GM23338 (cell line): ENCODE measurements around the gene PRKCG. TPM values are rescaled to one million over a fixed set of nuclear protein-coding genes. Genes with fewer than 3 reads are reported as not detected.
"Not testable (repeated sequence)": the region's sequence is repeated elsewhere in the genome, so short reads cannot be mapped to it uniquely, and the experiment has no call there.

Source experiments
- ATAC-seq: fragments of 200-7000 bp; cut with Tn5 transposase; 3 replicates; pipeline ENCODE4 v1.9.1; 2020
- DNase-seq: peaks from one replicate; pipeline ENCODE4 v3.0.0-alpha.2; 2015; ENCODE audit warnings: low spot score
- H2AFZ ChIP-seq: fragments of 200-600 bp; sonication (generic); 2 replicates; pipeline ENCODE4 v1.8.0; 2016; ENCODE audit warnings: antibody characterized with exemption, mild to moderate bottlenecking, moderate library complexity
- H3F3A ChIP-seq: fragments of 200-600 bp; sonication (generic); replicated peaks from 2 replicates; pipeline ENCODE4 v1.8.0; 2017; ENCODE audit warnings: antibody characterized with exemption, mixed run types, low read depth
- H3K27ac ChIP-seq: fragments of 200-600 bp; sonication (generic); 2 replicates; pipeline ENCODE4 v1.6.1; 2016; ENCODE audit warnings: low read depth
- H3K27me3 ChIP-seq: fragments of 200-600 bp; sonication (generic); 2 replicates; pipeline ENCODE4 v1.8.0; 2016; ENCODE audit warnings: mild to moderate bottlenecking, mixed run types, moderate library complexity; ENCODE audit not compliant: insufficient read depth
- H3K36me3 ChIP-seq: fragments of 200-600 bp; sonication (generic); 2 replicates; pipeline ENCODE4 v1.8.0; 2016; ENCODE audit warnings: mild to moderate bottlenecking; ENCODE audit not compliant: insufficient read depth
- H3K4me1 ChIP-seq: fragments of 200-600 bp; sonication (generic); 2 replicates; pipeline ENCODE4 v1.8.0; 2016; ENCODE audit warnings: mild to moderate bottlenecking, moderate library complexity; ENCODE audit not compliant: insufficient read depth
- H3K4me2 ChIP-seq: fragments of 200-600 bp; sonication (generic); 2 replicates; pipeline ENCODE4 v1.7.1; 2017; ENCODE audit warnings: mixed run types
- H3K4me3 ChIP-seq: fragments of 200-600 bp; sonication (generic); 2 replicates; pipeline ENCODE4 v1.6.1; 2016; ENCODE audit warnings: mixed run types
- H3K79me2 ChIP-seq: fragments of 200-600 bp; sonication (generic); replicated peaks from 2 replicates; pipeline ENCODE4 v1.8.0; 2017; ENCODE audit warnings: mild to moderate bottlenecking; ENCODE audit not compliant: insufficient read depth
- H3K9me2 ChIP-seq: fragments of 200-600 bp; sonication (generic); 2 replicates; pipeline ENCODE4 v1.8.0; 2017; ENCODE audit not compliant: insufficient read depth
- H4K20me1 ChIP-seq: fragments of 200-600 bp; sonication (generic); replicated peaks from 2 replicates; pipeline ENCODE4 v1.8.0; 2017; ENCODE audit warnings: mild to moderate bottlenecking; ENCODE audit not compliant: insufficient read depth
- H3K27ac Mint-ChIP-seq: 2 replicates; pipeline ENCODE4 v1.8.0; 2020; ENCODE audit warnings: inconsistent platforms, mild to moderate bottlenecking, moderate library complexity, mixed read lengths
- H3K27me3 Mint-ChIP-seq: 3 replicates; pipeline ENCODE4 v1.8.0; 2022; ENCODE audit warnings: low read depth, mild to moderate bottlenecking, moderate library complexity, mixed read lengths, inconsistent platforms; ENCODE audit not compliant: insufficient read depth, poor library complexity
- H3K36me3 Mint-ChIP-seq: 3 replicates; pipeline ENCODE4 v1.8.0; 2021; ENCODE audit warnings: low read depth, mild to moderate bottlenecking, inconsistent platforms, moderate library complexity, mixed read lengths
- H3K4me1 Mint-ChIP-seq: 3 replicates; pipeline ENCODE4 v1.8.0; 2020; ENCODE audit warnings: mild to moderate bottlenecking, inconsistent platforms, mixed read lengths
- H3K4me3 Mint-ChIP-seq: 3 replicates; pipeline ENCODE4 v1.8.0; 2021; ENCODE audit warnings: moderate library complexity, mild to moderate bottlenecking, inconsistent platforms, mixed read lengths
- H3K9me3 Mint-ChIP-seq: 3 replicates; pipeline ENCODE4 v1.8.0; 2020; ENCODE audit warnings: moderate library complexity, mild to moderate bottlenecking, inconsistent platforms, mixed read lengths
- EZH2 ChIP-seq: fragments of 200-600 bp; sonication (generic); IDR thresholded peaks from one replicate; pipeline ENCODE4 v1.8.0; 2017; ENCODE audit warnings: antibody characterized with exemption, mild to moderate bottlenecking, low read depth; ENCODE audit not compliant: unreplicated experiment
- JUNB ChIP-seq: IDR thresholded peaks from one replicate; pipeline ENCODE4 v1.6.1; 2016; ENCODE audit warnings: antibody characterized with exemption; ENCODE audit not compliant: unreplicated experiment
- ZNF114 ChIP-seq: fragments of 250-450 bp; sonication (Bioruptor Pico); IDR thresholded peaks from 2 replicates; pipeline ENCODE4 v1.5.0; 2020; ENCODE audit warnings: mild to moderate bottlenecking, moderate library complexity
- ZNF331 ChIP-seq: fragments of 250-450 bp; sonication (Bioruptor Pico); IDR thresholded peaks from 2 replicates; pipeline ENCODE4 v1.5.0; 2020; ENCODE audit warnings: low read depth, mild to moderate bottlenecking, moderate library complexity
- polyA plus RNA-seq: library from polyadenylated mRNA; unstranded; fragments of >200 nt; fragmentation: Nextera tagmentation; extraction: Ambion mirVana; gene quantifications from 2 replicates; pipeline ENCODE4 v1.2.1, GENCODE V29; 2016
- total RNA-seq: library from RNA; depleted of rRNA; stranded (reverse); fragments of >200 nt; shearing (Covaris generic); gene quantifications from 2 replicates; pipeline ENCODE4 v1.2.3, GENCODE V29; 2014
- TF ChIP-seq, protein P1 (sequence below), 2 experiments: fragments of 200-600 bp in 1 of 2; sonication (generic) in 1 of 2; conservative IDR thresholded peaks; 2 replicates each; pipeline versions ENCODE4 v1.5.1 to v1.6.1; 2016 to 2017; ENCODE audit warnings: antibody characterized with exemption in 2 of 2, low read depth in 2 of 2, mild to moderate bottlenecking in 2 of 2, moderate library complexity in 1 of 2
- TF ChIP-seq, protein P2 (sequence below): fragments of 250-450 bp; sonication (Bioruptor Pico); IDR thresholded peaks from 2 replicates; pipeline ENCODE4 v1.5.0; 2020; ENCODE audit warnings: mild to moderate bottlenecking, moderate library complexity
- TF ChIP-seq, protein P3 (sequence below): IDR thresholded peaks from one replicate; pipeline ENCODE4 v1.6.1; 2018; ENCODE audit warnings: antibody characterized with exemption; ENCODE audit not compliant: unreplicated experiment

The PRKCG gene
- total and polyA plus RNA-seq, 2 experiments from 2014 or later, result 15.4 to 15.9 TPM

DNA sequence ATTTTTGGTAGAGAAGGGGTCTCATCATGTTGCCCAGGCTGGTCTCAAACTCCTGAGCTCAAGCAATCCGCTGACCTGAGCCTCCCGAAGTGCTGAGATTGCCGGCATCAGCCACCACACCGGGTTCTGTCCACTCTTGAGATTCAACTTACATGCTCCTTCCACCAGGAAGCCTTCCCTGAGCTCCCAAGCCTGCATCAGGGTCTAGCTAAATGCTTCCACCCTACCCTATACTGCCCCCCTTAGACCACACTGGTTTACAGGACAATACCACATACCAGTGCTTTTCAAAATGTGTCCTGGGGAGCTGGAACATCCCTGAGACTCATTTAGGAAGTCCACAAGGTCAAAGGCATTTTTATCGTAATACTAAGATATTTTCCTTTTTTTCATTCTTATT lies 65.6 kb downstream of the PRKCG start:
- TF ChIP-seq, protein P1, sequence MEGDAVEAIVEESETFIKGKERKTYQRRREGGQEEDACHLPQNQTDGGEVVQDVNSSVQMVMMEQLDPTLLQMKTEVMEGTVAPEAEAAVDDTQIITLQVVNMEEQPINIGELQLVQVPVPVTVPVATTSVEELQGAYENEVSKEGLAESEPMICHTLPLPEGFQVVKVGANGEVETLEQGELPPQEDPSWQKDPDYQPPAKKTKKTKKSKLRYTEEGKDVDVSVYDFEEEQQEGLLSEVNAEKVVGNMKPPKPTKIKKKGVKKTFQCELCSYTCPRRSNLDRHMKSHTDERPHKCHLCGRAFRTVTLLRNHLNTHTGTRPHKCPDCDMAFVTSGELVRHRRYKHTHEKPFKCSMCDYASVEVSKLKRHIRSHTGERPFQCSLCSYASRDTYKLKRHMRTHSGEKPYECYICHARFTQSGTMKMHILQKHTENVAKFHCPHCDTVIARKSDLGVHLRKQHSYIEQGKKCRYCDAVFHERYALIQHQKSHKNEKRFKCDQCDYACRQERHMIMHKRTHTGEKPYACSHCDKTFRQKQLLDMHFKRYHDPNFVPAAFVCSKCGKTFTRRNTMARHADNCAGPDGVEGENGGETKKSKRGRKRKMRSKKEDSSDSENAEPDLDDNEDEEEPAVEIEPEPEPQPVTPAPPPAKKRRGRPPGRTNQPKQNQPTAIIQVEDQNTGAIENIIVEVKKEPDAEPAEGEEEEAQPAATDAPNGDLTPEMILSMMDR (conservative IDR thresholded peaks at IDR 0.05; ENCODE audit: low read depth in 2 of 2), result peak; percentile 67 to 83
- TF ChIP-seq ZNF114 (CRISPR knock-in tag) (no peak), EZH2 (no peak), ZNF331 (CRISPR knock-in tag) (no peak), JUNB (no peak)
- TF ChIP-seq, protein P2, sequence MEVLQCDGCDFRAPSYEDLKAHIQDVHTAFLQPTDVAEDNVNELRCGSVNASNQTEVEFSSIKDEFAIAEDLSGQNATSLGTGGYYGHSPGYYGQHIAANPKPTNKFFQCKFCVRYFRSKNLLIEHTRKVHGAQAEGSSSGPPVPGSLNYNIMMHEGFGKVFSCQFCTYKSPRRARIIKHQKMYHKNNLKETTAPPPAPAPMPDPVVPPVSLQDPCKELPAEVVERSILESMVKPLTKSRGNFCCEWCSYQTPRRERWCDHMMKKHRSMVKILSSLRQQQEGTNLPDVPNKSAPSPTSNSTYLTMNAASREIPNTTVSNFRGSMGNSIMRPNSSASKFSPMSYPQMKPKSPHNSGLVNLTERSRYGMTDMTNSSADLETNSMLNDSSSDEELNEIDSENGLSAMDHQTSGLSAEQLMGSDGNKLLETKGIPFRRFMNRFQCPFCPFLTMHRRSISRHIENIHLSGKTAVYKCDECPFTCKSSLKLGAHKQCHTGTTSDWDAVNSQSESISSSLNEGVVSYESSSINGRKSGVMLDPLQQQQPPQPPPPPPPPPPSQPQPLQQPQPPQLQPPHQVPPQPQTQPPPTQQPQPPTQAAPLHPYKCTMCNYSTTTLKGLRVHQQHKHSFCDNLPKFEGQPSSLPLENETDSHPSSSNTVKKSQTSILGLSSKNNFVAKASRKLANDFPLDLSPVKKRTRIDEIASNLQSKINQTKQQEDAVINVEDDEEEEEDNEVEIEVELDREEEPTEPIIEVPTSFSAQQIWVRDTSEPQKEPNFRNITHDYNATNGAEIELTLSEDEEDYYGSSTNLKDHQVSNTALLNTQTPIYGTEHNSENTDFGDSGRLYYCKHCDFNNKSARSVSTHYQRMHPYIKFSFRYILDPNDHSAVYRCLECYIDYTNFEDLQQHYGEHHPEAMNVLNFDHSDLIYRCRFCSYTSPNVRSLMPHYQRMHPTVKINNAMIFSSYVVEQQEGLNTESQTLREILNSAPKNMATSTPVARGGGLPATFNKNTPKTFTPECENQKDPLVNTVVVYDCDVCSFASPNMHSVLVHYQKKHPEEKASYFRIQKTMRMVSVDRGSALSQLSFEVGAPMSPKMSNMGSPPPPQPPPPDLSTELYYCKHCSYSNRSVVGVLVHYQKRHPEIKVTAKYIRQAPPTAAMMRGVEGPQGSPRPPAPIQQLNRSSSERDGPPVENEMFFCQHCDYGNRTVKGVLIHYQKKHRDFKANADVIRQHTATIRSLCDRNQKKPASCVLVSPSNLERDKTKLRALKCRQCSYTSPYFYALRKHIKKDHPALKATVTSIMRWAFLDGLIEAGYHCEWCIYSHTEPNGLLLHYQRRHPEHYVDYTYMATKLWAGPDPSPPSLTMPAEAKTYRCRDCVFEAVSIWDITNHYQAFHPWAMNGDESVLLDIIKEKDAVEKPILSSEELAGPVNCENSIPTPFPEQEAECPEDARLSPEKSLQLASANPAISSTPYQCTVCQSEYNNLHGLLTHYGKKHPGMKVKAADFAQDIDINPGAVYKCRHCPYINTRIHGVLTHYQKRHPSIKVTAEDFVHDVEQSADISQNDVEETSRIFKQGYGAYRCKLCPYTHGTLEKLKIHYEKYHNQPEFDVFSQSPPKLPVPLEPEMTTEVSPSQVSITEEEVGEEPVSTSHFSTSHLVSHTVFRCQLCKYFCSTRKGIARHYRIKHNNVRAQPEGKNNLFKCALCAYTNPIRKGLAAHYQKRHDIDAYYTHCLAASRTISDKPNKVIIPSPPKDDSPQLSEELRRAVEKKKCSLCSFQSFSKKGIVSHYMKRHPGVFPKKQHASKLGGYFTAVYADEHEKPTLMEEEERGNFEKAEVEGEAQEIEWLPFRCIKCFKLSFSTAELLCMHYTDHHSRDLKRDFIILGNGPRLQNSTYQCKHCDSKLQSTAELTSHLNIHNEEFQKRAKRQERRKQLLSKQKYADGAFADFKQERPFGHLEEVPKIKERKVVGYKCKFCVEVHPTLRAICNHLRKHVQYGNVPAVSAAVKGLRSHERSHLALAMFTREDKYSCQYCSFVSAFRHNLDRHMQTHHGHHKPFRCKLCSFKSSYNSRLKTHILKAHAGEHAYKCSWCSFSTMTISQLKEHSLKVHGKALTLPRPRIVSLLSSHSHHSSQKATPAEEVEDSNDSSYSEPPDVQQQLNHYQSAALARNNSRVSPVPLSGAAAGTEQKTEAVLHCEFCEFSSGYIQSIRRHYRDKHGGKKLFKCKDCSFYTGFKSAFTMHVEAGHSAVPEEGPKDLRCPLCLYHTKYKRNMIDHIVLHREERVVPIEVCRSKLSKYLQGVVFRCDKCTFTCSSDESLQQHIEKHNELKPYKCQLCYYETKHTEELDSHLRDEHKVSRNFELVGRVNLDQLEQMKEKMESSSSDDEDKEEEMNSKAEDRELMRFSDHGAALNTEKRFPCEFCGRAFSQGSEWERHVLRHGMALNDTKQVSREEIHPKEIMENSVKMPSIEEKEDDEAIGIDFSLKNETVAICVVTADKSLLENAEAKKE, result no peak
- TF ChIP-seq, protein P3, sequence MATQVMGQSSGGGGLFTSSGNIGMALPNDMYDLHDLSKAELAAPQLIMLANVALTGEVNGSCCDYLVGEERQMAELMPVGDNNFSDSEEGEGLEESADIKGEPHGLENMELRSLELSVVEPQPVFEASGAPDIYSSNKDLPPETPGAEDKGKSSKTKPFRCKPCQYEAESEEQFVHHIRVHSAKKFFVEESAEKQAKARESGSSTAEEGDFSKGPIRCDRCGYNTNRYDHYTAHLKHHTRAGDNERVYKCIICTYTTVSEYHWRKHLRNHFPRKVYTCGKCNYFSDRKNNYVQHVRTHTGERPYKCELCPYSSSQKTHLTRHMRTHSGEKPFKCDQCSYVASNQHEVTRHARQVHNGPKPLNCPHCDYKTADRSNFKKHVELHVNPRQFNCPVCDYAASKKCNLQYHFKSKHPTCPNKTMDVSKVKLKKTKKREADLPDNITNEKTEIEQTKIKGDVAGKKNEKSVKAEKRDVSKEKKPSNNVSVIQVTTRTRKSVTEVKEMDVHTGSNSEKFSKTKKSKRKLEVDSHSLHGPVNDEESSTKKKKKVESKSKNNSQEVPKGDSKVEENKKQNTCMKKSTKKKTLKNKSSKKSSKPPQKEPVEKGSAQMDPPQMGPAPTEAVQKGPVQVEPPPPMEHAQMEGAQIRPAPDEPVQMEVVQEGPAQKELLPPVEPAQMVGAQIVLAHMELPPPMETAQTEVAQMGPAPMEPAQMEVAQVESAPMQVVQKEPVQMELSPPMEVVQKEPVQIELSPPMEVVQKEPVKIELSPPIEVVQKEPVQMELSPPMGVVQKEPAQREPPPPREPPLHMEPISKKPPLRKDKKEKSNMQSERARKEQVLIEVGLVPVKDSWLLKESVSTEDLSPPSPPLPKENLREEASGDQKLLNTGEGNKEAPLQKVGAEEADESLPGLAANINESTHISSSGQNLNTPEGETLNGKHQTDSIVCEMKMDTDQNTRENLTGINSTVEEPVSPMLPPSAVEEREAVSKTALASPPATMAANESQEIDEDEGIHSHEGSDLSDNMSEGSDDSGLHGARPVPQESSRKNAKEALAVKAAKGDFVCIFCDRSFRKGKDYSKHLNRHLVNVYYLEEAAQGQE, result no peak
- H3K27me3 Mint-ChIP-seq, result peaks cover 13% of the 10 kb centered on the region
- no peaks in the 10 kb centered on the region for H3K9me3 Mint-ChIP-seq
- Histone ChIP-seq H3K4me1 (peaks cover 23% of the 10 kb centered on the region), H3K79me2 (no peaks in the 10 kb centered on the region), H3K9me2 (no peaks in the 10 kb centered on the region), H2AFZ (no peak overlapping the region), H3K36me3 (no peaks in the 10 kb centered on the region), H3K4me3 (no peak overlapping the region), H3K4me2 (no peak overlapping the region), H3F3A (peaks cover 14% of the 10 kb centered on the region), H3K27me3 (no peaks in the 10 kb centered on the region), H3K27ac (no peak overlapping the region), H4K20me1 (no peaks in the 10 kb centered on the region)
- peak overlapping the region; percentile 26; the same call in 1 of the 3 replicates for H3K4me3 Mint-ChIP-seq
- peaks cover 39% of the 10 kb centered on the region for H3K4me1 Mint-ChIP-seq
- peak; percentile 76 for ATAC-seq
- H3K27ac Mint-ChIP-seq, result no peak overlapping the region
- peak; percentile 85 for DNase-seq
- peaks cover 3% of the 10 kb centered on the region for H3K36me3 Mint-ChIP-seq

DNA sequence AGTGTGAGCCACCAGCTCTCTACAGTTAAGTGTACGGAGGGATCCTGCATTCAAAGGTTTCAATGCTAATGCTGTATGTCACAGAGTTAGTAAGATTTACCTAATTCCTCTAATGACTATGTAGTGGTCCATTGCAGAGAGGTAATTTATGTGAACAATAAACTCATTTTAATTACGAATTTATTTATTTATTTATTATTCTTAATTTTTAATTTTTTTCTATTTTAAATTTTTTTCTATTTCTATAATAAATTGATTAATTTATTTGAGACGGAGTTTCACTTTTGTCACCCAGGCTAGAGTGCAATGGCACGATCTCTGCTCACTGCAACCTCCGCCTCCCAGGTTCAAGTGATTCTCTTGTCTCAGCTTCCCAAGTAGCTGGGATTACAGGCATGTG lies 66.6 kb downstream of the PRKCG start:
- not testable (repeated sequence) for H3K27ac Mint-ChIP-seq, H3K9me2 ChIP-seq, ATAC-seq, H3K36me3 Mint-ChIP-seq, H3K27ac ChIP-seq, H3K4me3 Mint-ChIP-seq, H3K4me3 ChIP-seq, H4K20me1 ChIP-seq, H3K79me2 ChIP-seq, H2AFZ ChIP-seq, H3K9me3 Mint-ChIP-seq, H3K4me2 ChIP-seq, DNase-seq, H3K27me3 ChIP-seq, H3K36me3 ChIP-seq
- Histone ChIP-seq H3F3A (peaks cover 14% of the 10 kb centered on the region), H3K4me1 (peaks cover 22% of the 10 kb centered on the region)
- H3K27me3 Mint-ChIP-seq, result peaks cover 13% of the 10 kb centered on the region
- peaks cover 38% of the 10 kb centered on the region for H3K4me1 Mint-ChIP-seq
